SK-N-SH (cell line): ENCODE measurements around the gene SERPINE2. TPM values are rescaled to one million over a fixed set of nuclear protein-coding genes. Genes with fewer than 3 reads are reported as not detected.

Experiments
- CTCF ChIA-PET: fragments of 300-600, 350-600 bp; formaldehyde crosslinking; extraction: SDS; loops from one replicate; lab custom pipeline; 2021; lab: Yijun Ruan, JAX
- POLR2A ChIA-PET: fragments of 350-600 bp; sonication (Branson Sonifier 250); formaldehyde crosslinking; extraction: SDS; loops from one replicate; lab custom pipeline; 2020; ENCODE audit warnings: antibody characterized with exemption, inconsistent platforms; lab: Yijun Ruan, JAX
- DNase-seq: peaks from one replicate; pipeline ENCODE4 v3.0.0; 2012
- H2AFZ ChIP-seq: fragments of 200-600 bp; sonication (generic); 2 replicates; pipeline ENCODE4 v1.8.1; 2016; ENCODE audit warnings: antibody characterized with exemption, mild to moderate bottlenecking, low read depth
- H3F3A ChIP-seq: fragments of 200-600 bp; sonication (generic); replicated peaks from 2 replicates; pipeline ENCODE3; 2016; ENCODE audit warnings: antibody characterized with exemption, mild to moderate bottlenecking; ENCODE audit not compliant: insufficient read depth
- H3K27ac ChIP-seq, 2 experiments: fragments of 200-500 bp in 1 of 2; fragments of 200-600 bp in 1 of 2; sonication (Bioruptor generic) in 1 of 2; sonication (generic), shearing (Covaris generic) in 1 of 2; 2 replicates each; pipeline versions ENCODE4 v1.5.1 to v1.6.1; 2014 to 2016; ENCODE audit warnings: low read depth in 2 of 2, inconsistent platforms in 1 of 2, low read length in 1 of 2, mild to moderate bottlenecking in 1 of 2, mixed read lengths in 1 of 2
- H3K27me3 ChIP-seq: fragments of 200-600 bp; sonication (generic), shearing (Covaris generic); 2 replicates; pipeline ENCODE4 v1.6.1; 2016; ENCODE audit warnings: mixed run types; ENCODE audit not compliant: insufficient read depth
- H3K36me3 ChIP-seq, 2 experiments: fragments of 200-500 bp in 1 of 2; fragments of 200-600 bp in 1 of 2; sonication (Bioruptor generic) in 1 of 2; sonication (generic) in 1 of 2; replicated peaks in 1 of 2; 2 replicates each; pipeline versions ENCODE3 to v1.5.1; 2014 to 2016; ENCODE audit warnings: low read length in 1 of 2, mild to moderate bottlenecking in 1 of 2; ENCODE audit not compliant: insufficient read depth in 2 of 2, control insufficient read depth in 1 of 2
- H3K4me1 ChIP-seq, 2 experiments: fragments of 200-500 bp in 1 of 2; fragments of 200-600 bp in 1 of 2; sonication (Bioruptor generic) in 1 of 2; sonication (generic), shearing (Covaris generic) in 1 of 2; 2 replicates each; pipeline versions ENCODE4 v1.5.1 to v1.6.1; 2014 to 2016; ENCODE audit warnings: low read depth in 1 of 2, low read length in 1 of 2, mixed run types in 1 of 2; ENCODE audit not compliant: insufficient read depth in 2 of 2, control insufficient read depth in 1 of 2
- H3K4me2 ChIP-seq: fragments of 200-600 bp; sonication (generic), shearing (Covaris generic); 2 replicates; pipeline ENCODE4 v1.6.1; 2017; ENCODE audit warnings: mixed run types
- H3K4me3 ChIP-seq, 2 experiments: fragments of 200-500 bp in 1 of 2; fragments of 200-600 bp in 1 of 2; sonication (Bioruptor generic) in 1 of 2; sonication (generic), shearing (Covaris generic) in 1 of 2; 2 replicates each; pipeline versions ENCODE4 v1.5.1 to v1.8.1; 2014 to 2016; ENCODE audit warnings: low read depth in 2 of 2, inconsistent platforms in 1 of 2, low read length in 1 of 2, mild to moderate bottlenecking in 1 of 2, mixed read lengths in 1 of 2, moderate library complexity in 1 of 2
- H3K79me2 ChIP-seq: fragments of 200-600 bp; sonication (generic); 2 replicates; pipeline ENCODE4 v1.8.1; 2017; ENCODE audit warnings: mild to moderate bottlenecking; ENCODE audit not compliant: insufficient read depth
- H3K9ac ChIP-seq: fragments of 200-600 bp; sonication (generic); 2 replicates; pipeline ENCODE4 v1.6.1; 2017; ENCODE audit warnings: mixed run types
- H3K9me2 ChIP-seq: fragments of 200-600 bp; sonication (generic); 2 replicates; pipeline ENCODE4 v1.6.1; 2017; ENCODE audit warnings: mixed run types
- H3K9me3 ChIP-seq: fragments of 200-600 bp; sonication (generic); 2 replicates; pipeline ENCODE4 v1.6.1; 2017; ENCODE audit warnings: mixed run types, mild to moderate bottlenecking, moderate library complexity
- H4K20me1 ChIP-seq: fragments of 200-600 bp; sonication (generic); 2 replicates; pipeline ENCODE4 v1.6.1; 2017; ENCODE audit warnings: mild to moderate bottlenecking, mixed run types; ENCODE audit not compliant: insufficient read depth
- CHD2 ChIP-seq: fragments of 150-350 bp; IDR thresholded peaks from 2 replicates; pipeline ENCODE4 v1.6.1; 2018; ENCODE audit warnings: low read length; ENCODE audit not compliant: partially characterized antibody
- CTCF ChIP-seq: fragments of 200-600 bp; sonication (generic); IDR thresholded peaks from 2 replicates; pipeline ENCODE4 v1.6.1; 2017; ENCODE audit warnings: antibody characterized with exemption, mild to moderate bottlenecking, moderate library complexity
- ELF1 ChIP-seq: IDR thresholded peaks from 2 replicates; pipeline ENCODE4 v1.4.0; 2012
- EP300 ChIP-seq, 2 experiments: IDR thresholded peaks; 2 replicates each; pipeline versions ENCODE4 v1.4.0 to v1.6.1; 2012; ENCODE audit warnings: borderline replicate concordance in 1 of 2, low read depth in 1 of 2, low read length in 1 of 2
- EZH2phosphoT487 ChIP-seq: fragments of 200-600 bp; sonication (generic); IDR thresholded peaks from 2 replicates; pipeline ENCODE4 v1.6.1; 2017; ENCODE audit warnings: low read depth, mixed run types, mild to moderate bottlenecking, antibody characterized with exemption, moderate library complexity, borderline replicate concordance
- FOSL2 ChIP-seq: IDR thresholded peaks from 2 replicates; pipeline ENCODE4 v1.4.0; 2012; ENCODE audit warnings: low read depth, mild to moderate bottlenecking, moderate library complexity, borderline replicate concordance
- FOXJ3 ChIP-seq: sonication (generic); formaldehyde crosslinking; IDR thresholded peaks from 2 replicates; pipeline ENCODE4 v1.5.1; 2020; ENCODE audit warnings: mild to moderate bottlenecking, missing genetic modification reagents
- FOXM1 ChIP-seq: IDR thresholded peaks from 2 replicates; pipeline ENCODE4 v1.4.0; 2012; ENCODE audit warnings: low read depth, mild to moderate bottlenecking
- GABPA ChIP-seq: IDR thresholded peaks from 2 replicates; pipeline ENCODE4 v1.4.0; 2012; ENCODE audit warnings: low read depth, mild to moderate bottlenecking
- IRF3 ChIP-seq: fragments of 150-350 bp; IDR thresholded peaks from 2 replicates; pipeline ENCODE4 v1.6.1; 2016; ENCODE audit warnings: mild to moderate bottlenecking, low read depth, low read length
- JUND ChIP-seq: IDR thresholded peaks from 2 replicates; pipeline ENCODE4 v1.4.0; 2012
- MEF2A ChIP-seq: IDR thresholded peaks from 2 replicates; pipeline ENCODE4 v1.4.0; 2012; ENCODE audit warnings: low read depth, borderline replicate concordance
- MXI1 ChIP-seq: IDR thresholded peaks from 2 replicates; pipeline ENCODE4 v1.6.1; 2012; ENCODE audit warnings: mild to moderate bottlenecking, low read depth, low read length, improper control_type of control experiment
- NFIC ChIP-seq: IDR thresholded peaks from 2 replicates; pipeline ENCODE4 v1.4.0; 2012; ENCODE audit warnings: borderline replicate concordance
- RFX5 ChIP-seq: IDR thresholded peaks from 2 replicates; pipeline ENCODE4 v1.6.1; 2012; ENCODE audit warnings: mild to moderate bottlenecking, improper control_type of control experiment, low read length
- SIN3A ChIP-seq: IDR thresholded peaks from 2 replicates; pipeline ENCODE4 v1.6.1; 2012; ENCODE audit warnings: low read depth, mild to moderate bottlenecking, low read length, moderate library complexity, borderline replicate concordance
- TAF1 ChIP-seq: IDR thresholded peaks from 2 replicates; pipeline ENCODE4 v1.6.1; 2012; ENCODE audit warnings: low read depth, mild to moderate bottlenecking, low read length, moderate library complexity, borderline replicate concordance
- TCF12 ChIP-seq: IDR thresholded peaks from 2 replicates; pipeline ENCODE4 v1.4.0; 2012
- TEAD4 ChIP-seq: IDR thresholded peaks from 2 replicates; pipeline ENCODE4 v1.4.0; 2012; ENCODE audit warnings: mild to moderate bottlenecking, borderline replicate concordance; ENCODE audit not compliant: insufficient read depth
- YY1 ChIP-seq: IDR thresholded peaks from 2 replicates; pipeline ENCODE4 v1.4.0; 2012; ENCODE audit warnings: low read depth, mild to moderate bottlenecking
- WGBS: methylation state at CpG from one replicate; pipeline ENCODE4 v1.1.6; 2017; ENCODE audit warnings: low lambda C conversion rate; 5-methylcytosine and 5-hydroxymethylcytosine counted together
- polyA plus RNA-seq, 3 experiments: library from polyadenylated mRNA; depleted of rRNA; stranded (reverse); fragments of >200 nt; gene quantifications; 2 replicates each; pipeline ENCODE4 v1.2.3, GENCODE V29; 2012
- TF ChIP-seq, protein P1 (sequence below): IDR thresholded peaks from 2 replicates; pipeline ENCODE4 v1.4.0; 2012; ENCODE audit warnings: low read depth
- TF ChIP-seq, protein P2 (sequence below): IDR thresholded peaks from 2 replicates; pipeline ENCODE4 v1.4.0; 2012; ENCODE audit warnings: low read depth, borderline replicate concordance

The SERPINE2 gene
- polyA plus RNA-seq, 1 of the 3 experiments (the other 2 are of a cell fraction): 249 TPM

DNA sequence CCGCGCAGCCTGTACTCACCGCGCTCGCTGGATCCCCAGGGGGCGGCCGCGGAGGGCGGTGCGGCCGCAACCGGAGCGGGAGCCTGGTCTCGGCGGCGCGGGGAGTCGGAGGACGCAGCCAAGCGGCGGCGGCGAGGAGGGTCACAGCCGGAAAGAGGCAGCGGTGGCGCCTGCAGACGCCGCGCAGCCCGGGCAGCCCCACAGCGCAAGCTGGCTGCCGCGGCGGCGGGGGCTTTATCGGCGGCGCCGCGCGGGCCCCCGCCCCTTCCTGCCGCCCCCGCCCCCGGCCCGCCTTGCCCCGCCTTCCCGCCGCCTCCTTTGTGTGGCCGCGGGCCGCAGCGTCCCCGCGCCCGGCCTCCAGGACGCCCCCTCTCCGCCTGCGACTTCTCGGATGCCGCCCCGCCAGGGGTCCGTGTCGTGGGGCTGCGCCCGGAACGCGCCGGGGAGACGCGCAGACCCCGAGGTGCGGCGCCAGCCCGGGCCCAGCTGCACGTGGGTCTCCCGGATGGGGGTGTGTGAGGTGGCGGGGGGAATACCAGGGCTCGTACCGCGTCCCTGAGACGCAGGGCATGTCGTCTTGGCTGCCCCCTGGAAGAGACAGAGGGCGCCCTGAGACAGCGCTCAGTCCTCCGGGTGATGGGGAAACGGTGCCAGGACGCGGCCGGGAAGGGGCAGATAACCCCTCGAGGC, at the start of gene SERPINE2 (continued):
- peak; percentile 61 for TF ChIP-seq CTCF
- TF ChIP-seq IRF3: no peak
- no peak for TF ChIP-seq GABPA
- TF ChIP-seq ELF1: no peak
- 0 out of 2 replicates have a peak, but pooled peaks have one; percentile 24 for TF ChIP-seq TAF1
- no peak for TF ChIP-seq TCF12
- TF ChIP-seq YY1: no peak
- TF ChIP-seq EZH2phosphoT487: no peak
- TF ChIP-seq SIN3A: peak; percentile 62; the same call in 1 of the 2 replicates
- TF ChIP-seq JUND: no peak
- no peak for TF ChIP-seq CHD2
- no peak for TF ChIP-seq MXI1

DNA sequence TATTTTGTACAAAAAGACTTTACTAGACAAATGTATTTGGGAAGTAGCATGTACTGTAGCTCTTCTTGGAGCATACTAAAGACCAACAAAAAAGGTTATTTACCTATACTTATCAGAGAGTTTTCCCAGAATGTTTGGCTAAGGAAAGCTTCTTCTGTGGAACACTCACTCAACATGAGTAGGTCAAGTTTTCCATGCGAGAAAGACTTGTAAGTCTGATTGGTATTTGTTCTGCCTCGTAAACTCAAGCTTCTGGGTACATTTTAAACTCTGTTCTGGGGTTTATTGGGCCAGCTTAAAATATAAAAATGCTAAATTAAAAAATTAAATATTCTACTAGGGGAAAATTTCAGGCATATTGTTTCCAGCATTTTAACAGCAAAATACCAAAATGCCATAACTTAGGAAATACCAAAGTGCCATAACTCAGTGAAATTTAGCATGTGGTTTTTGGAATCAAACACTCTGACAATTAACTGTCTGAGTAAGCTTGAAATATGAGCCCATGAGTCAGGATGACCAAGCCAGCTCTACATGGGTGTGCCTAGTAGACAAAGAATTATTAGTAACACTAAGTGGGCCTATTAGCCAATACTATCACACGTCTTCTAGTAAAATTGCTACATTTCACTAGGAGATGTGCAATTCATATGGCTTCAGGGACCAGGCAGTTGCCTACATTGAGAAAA, 47.3 kb upstream of the SERPINE2 start:
- no peaks in the 10 kb centered on the region for H4K20me1 ChIP-seq
- ChIA-PET POLR2A (no interaction called here), CTCF (interaction anchor here (1.1 to 1.6 kb wide), 3 partner anchors 93 to 198 kb away, joined by 3 to 5 read pairs (median 5); no protein-coding TSS in a partner anchor)
- no peaks in the 10 kb centered on the region for H3K9me3 ChIP-seq
- H2AFZ ChIP-seq: no peak overlapping the region
- H3F3A ChIP-seq: peaks cover 26% of the 10 kb centered on the region
- peaks cover 0 to 28% of the 10 kb centered on the region in 2 experiments; a peak in 3 of 4 replicates for H3K4me1 ChIP-seq
- 12% methylated on average over 3 of the region's 3 CpGs for WGBS
- H3K27ac ChIP-seq: peak overlapping the region; percentile 85 to 92
- no peaks in the 10 kb centered on the region for H3K27me3 ChIP-seq
- H3K4me2 ChIP-seq: peak overlapping the region; percentile 23
- DNase-seq: no peak
- no peak overlapping the region; a peak in 1 of 4 replicates for H3K4me3 ChIP-seq
- H3K9ac ChIP-seq: peak overlapping the region; percentile 34; the same call in 1 of the 2 replicates
- no peaks in the 10 kb centered on the region for H3K79me2 ChIP-seq
- H3K9me2 ChIP-seq: no peaks in the 10 kb centered on the region
- no peaks in the 10 kb centered on the region for H3K36me3 ChIP-seq
- TF ChIP-seq GABPA (no peak; the same call in 1 of the 2 replicates), NFIC (peak; percentile 95), ELF1 (no peak), JUND (peak; percentile 98), FOSL2 (peak; percentile 99), IRF3 (no peak), FOXJ3 (CRISPR knock-in tag) (no peak), MEF2A (peak; percentile 50; the same call in 1 of the 2 replicates), RFX5 (no peak), FOXM1 (peak; percentile 90), SIN3A (peak; percentile 58; the same call in 1 of the 2 replicates), MXI1 (no peak), EP300 (IDR thresholded peaks at IDR 0.05; ENCODE audit: borderline replicate concordance in 1 of 2, low read depth in 1 of 2, low read length in 1 of 2) (peak; percentile 61 to 99), TEAD4 (peak; percentile 92)
- TF ChIP-seq, protein P1, sequence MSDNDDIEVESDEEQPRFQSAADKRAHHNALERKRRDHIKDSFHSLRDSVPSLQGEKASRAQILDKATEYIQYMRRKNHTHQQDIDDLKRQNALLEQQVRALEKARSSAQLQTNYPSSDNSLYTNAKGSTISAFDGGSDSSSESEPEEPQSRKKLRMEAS: peak; percentile 80; the same call in 1 of the 2 replicates
- TF ChIP-seq, protein P2, sequence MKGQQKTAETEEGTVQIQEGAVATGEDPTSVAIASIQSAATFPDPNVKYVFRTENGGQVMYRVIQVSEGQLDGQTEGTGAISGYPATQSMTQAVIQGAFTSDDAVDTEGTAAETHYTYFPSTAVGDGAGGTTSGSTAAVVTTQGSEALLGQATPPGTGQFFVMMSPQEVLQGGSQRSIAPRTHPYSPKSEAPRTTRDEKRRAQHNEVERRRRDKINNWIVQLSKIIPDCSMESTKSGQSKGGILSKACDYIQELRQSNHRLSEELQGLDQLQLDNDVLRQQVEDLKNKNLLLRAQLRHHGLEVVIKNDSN: no peak
